ENCODE data around the gene IMP4.

DNA sequence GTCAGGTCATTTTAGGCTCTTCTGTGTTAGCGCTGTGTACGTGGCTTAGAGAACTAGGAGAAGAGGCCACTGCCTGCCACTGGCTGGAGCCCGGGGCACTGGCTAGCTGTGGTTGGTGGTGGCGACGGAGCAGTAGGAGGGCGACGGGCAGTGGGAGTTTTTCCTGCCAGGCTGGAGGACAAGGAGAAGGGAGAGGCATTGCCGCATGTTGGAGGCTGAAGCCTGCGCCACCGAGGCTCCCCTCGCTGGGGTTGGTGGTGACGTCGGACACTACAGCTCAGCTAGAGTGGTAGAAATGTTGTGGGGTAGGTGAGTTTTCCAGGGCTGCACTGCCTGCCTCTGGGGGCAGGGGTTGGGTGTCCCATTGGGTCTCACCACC is 41.7 kb upstream of the IMP4 start:
- TF ChIP-seq POLR2AphosphoS5 (IDR thresholded peaks at IDR 0.05; ENCODE audit: low read depth, low read length), result no peak
- no peak for TF ChIP-seq CTCF (IDR thresholded peaks at IDR 0.05)
- no peak for TF ChIP-seq EP300 (IDR thresholded peaks at IDR 0.05; ENCODE audit: borderline replicate concordance in 1 of 2, low read depth in 1 of 2, low read length in 1 of 2)
- TF ChIP-seq USF2 (IDR thresholded peaks at IDR 0.05; ENCODE audit: borderline replicate concordance, low read depth, low read length), result no peak
- TF ChIP-seq RAD21 (IDR thresholded peaks at IDR 0.05; ENCODE audit: low read length), result no peak
- TF ChIP-seq FOXM1 (IDR thresholded peaks at IDR 0.05; ENCODE audit: low read depth), result no peak
- TF ChIP-seq, protein P1, sequence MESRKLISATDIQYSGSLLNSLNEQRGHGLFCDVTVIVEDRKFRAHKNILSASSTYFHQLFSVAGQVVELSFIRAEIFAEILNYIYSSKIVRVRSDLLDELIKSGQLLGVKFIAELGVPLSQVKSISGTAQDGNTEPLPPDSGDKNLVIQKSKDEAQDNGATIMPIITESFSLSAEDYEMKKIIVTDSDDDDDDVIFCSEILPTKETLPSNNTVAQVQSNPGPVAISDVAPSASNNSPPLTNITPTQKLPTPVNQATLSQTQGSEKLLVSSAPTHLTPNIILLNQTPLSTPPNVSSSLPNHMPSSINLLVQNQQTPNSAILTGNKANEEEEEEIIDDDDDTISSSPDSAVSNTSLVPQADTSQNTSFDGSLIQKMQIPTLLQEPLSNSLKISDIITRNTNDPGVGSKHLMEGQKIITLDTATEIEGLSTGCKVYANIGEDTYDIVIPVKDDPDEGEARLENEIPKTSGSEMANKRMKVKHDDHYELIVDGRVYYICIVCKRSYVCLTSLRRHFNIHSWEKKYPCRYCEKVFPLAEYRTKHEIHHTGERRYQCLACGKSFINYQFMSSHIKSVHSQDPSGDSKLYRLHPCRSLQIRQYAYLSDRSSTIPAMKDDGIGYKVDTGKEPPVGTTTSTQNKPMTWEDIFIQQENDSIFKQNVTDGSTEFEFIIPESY (IDR thresholded peaks at IDR 0.05; ENCODE audit: borderline replicate concordance, low read depth), result no peak
- TF ChIP-seq, protein P2, sequence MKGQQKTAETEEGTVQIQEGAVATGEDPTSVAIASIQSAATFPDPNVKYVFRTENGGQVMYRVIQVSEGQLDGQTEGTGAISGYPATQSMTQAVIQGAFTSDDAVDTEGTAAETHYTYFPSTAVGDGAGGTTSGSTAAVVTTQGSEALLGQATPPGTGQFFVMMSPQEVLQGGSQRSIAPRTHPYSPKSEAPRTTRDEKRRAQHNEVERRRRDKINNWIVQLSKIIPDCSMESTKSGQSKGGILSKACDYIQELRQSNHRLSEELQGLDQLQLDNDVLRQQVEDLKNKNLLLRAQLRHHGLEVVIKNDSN (IDR thresholded peaks at IDR 0.05; ENCODE audit: borderline replicate concordance, low read depth), result no peak
- no peak for TF ChIP-seq TAF1 (IDR thresholded peaks at IDR 0.05; ENCODE audit: borderline replicate concordance, low read depth, low read length)
- TF ChIP-seq RXRA (IDR thresholded peaks at IDR 0.05; ENCODE audit: borderline replicate concordance, low read depth), result no peak
- no peak for TF ChIP-seq MXI1 (IDR thresholded peaks at IDR 0.05; ENCODE audit: low read depth, low read length)
- TF ChIP-seq SIN3A (IDR thresholded peaks at IDR 0.05; ENCODE audit: borderline replicate concordance, low read depth, low read length), result no peak
- TF ChIP-seq ELF1 (IDR thresholded peaks at IDR 0.05), result no peak

Measured in SK-N-SH (cell line).